Upper lobe of left lung (tissue), 6 donors: ENCODE measurements around the gene ASB4. TPM values are rescaled to one million over a fixed set of nuclear protein-coding genes. Genes with fewer than 3 reads are reported as not detected.

Source experiments
- ATAC-seq, 2 donors: fragments of 200-7000 bp; cut with Tn5 transposase; one replicate each; pipeline ENCODE4 v1.9.1; 2022; ENCODE audit warnings: mild to moderate bottlenecking in 2 of 2, moderate library complexity in 2 of 2; ENCODE audit not compliant: low FRiP score in 2 of 2
- DNase-seq, 2 donors: peaks; one replicate each; pipeline ENCODE4 v3.0.0-alpha.2; 2019 to 2020
- H3K27ac ChIP-seq, 4 donors: fragments of 200-600 bp; sonication (generic); one replicate each; pipeline ENCODE4 v1.5.1; 2016 to 2019
- H3K27me3 ChIP-seq, 4 donors: fragments of 200-600 bp; sonication (generic); one replicate each; pipeline ENCODE4 v1.5.1; 2017 to 2019
- H3K36me3 ChIP-seq, 4 donors: fragments of 200-600 bp; sonication (generic); one replicate each; pipeline ENCODE4 v1.5.1; 2016 to 2019
- H3K4me1 ChIP-seq, 4 donors: fragments of 200-600 bp; sonication (generic); one replicate each; pipeline ENCODE4 v1.5.1; 2018 to 2019
- H3K4me3 ChIP-seq, 4 donors: fragments of 200-600 bp; sonication (generic); one replicate each; pipeline ENCODE4 v1.5.1; 2017 to 2019; ENCODE audit warnings: mild to moderate bottlenecking in 2 of 4, moderate library complexity in 1 of 4
- H3K9me3 ChIP-seq, 4 donors: fragments of 200-600 bp; sonication (generic); one replicate each; pipeline ENCODE4 v1.5.1; 2018 to 2019
- EP300 ChIP-seq, 4 donors: sonication (generic); formaldehyde crosslinking; IDR thresholded peaks; one replicate each; pipeline ENCODE4 v1.5.1; 2017; ENCODE audit warnings: antibody characterized with exemption in 4 of 4, control low read depth in 2 of 4
- POLR2A ChIP-seq, 4 donors: fragments of 450-650 bp; IDR thresholded peaks; one replicate each; pipeline ENCODE4 v1.5.1; 2016 to 2017; ENCODE audit warnings: antibody characterized with exemption in 4 of 4, mild to moderate bottlenecking in 2 of 4
- POLR2AphosphoS5 ChIP-seq, 2 donors: sonication (generic); formaldehyde crosslinking; IDR thresholded peaks; one replicate each; pipeline ENCODE4 v1.5.1; 2017; ENCODE audit warnings: antibody characterized with exemption in 2 of 2
- WGBS, 2 donors: methylation state at CpG; one replicate each; pipeline ENCODE4 v1.1.5; 2017 to 2018; 5-methylcytosine and 5-hydroxymethylcytosine counted together
- total RNA-seq, 6 donors: library from RNA; depleted of rRNA in 4 of 6; stranded (reverse); fragments of >200 nt in 4 of 6; gene quantifications; one replicate each; pipeline versions ENCODE4 v1.1.0 to v1.2.1, GENCODE V29; 2016 to 2021
- TF ChIP-seq, protein P1 (sequence below), 6 experiments: fragments of 450-650 bp in 4 of 6; fragments of 200-600 bp in 2 of 6; sonication (generic) in 2 of 6; IDR thresholded peaks; one replicate each; pipeline ENCODE4 v1.5.1; 2016 to 2019; ENCODE audit warnings: antibody characterized with exemption in 6 of 6
- donor health status: DM: no; HTN: no; CAD: no; lungs with moderate emphysema.
- donor health status: DM: no; HTN: yes; CAD: no; lungs with severe emphysema.

Gene ASB4
- total RNA-seq, 6 donors from 2014 or later = 0.20 to 2.4 (median 1.0) TPM; not detected in 1

- TF ChIP-seq, protein P1, sequence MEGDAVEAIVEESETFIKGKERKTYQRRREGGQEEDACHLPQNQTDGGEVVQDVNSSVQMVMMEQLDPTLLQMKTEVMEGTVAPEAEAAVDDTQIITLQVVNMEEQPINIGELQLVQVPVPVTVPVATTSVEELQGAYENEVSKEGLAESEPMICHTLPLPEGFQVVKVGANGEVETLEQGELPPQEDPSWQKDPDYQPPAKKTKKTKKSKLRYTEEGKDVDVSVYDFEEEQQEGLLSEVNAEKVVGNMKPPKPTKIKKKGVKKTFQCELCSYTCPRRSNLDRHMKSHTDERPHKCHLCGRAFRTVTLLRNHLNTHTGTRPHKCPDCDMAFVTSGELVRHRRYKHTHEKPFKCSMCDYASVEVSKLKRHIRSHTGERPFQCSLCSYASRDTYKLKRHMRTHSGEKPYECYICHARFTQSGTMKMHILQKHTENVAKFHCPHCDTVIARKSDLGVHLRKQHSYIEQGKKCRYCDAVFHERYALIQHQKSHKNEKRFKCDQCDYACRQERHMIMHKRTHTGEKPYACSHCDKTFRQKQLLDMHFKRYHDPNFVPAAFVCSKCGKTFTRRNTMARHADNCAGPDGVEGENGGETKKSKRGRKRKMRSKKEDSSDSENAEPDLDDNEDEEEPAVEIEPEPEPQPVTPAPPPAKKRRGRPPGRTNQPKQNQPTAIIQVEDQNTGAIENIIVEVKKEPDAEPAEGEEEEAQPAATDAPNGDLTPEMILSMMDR (IDR thresholded peaks at IDR 0.05) = peak; percentile 61 to 81 (median 70)
- no peak for TF ChIP-seq EP300 (IDR thresholded peaks at IDR 0.05)
- ATAC-seq (peak; percentile 85 to 91), DNase-seq (peak in 1 of 2 donors; percentile 49)
- no peaks in the 10 kb centered on the region for H3K9me3 ChIP-seq
- H3K4me3 ChIP-seq = peak overlapping the region in 3 of 4 donors; percentile 14 to 39 (median 37)
- H3K36me3 ChIP-seq = no peaks in the 10 kb centered on the region
- no peaks in the 10 kb centered on the region for H3K27me3 ChIP-seq
- 7 to 13% methylated on average over 3 of the region's 3 CpGs for WGBS, 2 donors
- H3K4me1 ChIP-seq = peaks cover 43 to 54% (median 48%) of the 10 kb centered on the region in 4 donors
- peak overlapping the region; percentile 73 to 92 (median 78) for H3K27ac ChIP-seq
Measured at GRCh38 chr7:95545007-95545615, 59.4 kb downstream of the ASB4 start.

DNA sequence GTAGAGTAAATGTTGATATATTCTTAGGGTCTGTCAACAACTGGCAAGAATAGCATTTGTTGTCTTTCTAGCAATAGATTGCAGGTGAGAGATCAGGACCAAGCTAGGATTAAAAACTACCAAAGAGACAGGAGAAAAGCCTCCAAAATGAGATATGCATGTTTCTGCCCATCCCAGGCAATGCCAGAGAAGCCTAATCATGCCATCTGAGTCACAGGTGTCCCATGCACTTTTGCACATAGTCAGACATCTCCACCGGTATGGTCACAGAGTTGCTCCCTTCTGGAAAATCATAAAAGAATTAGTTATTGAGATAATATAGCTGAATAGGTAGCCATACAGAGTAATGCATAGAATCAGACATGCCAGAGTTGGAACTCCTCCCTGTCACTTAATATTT is 59.9 kb downstream of the ASB4 start:
- peaks cover 47 to 58% (median 52%) of the 10 kb centered on the region in 4 donors for H3K4me1 ChIP-seq
- 92 to 94% methylated on average over 1 of the region's 1 CpG for WGBS, 2 donors
- no peaks in the 10 kb centered on the region for H3K9me3 ChIP-seq
- H3K4me3 ChIP-seq = peak overlapping the region in 3 of 4 donors; percentile 14 to 39 (median 37)
- peak overlapping the region; percentile 73 to 92 (median 78) for H3K27ac ChIP-seq
- ATAC-seq (no peak), DNase-seq (no peak)
- no peaks in the 10 kb centered on the region for H3K27me3 ChIP-seq
- no peaks in the 10 kb centered on the region for H3K36me3 ChIP-seq
- TF ChIP-seq POLR2AphosphoS5 (IDR thresholded peaks at IDR 0.05) = no peak
- TF ChIP-seq, protein P1 (IDR thresholded peaks at IDR 0.05) = no peak
- no peak for TF ChIP-seq POLR2A (IDR thresholded peaks at IDR 0.05)
- TF ChIP-seq EP300 (IDR thresholded peaks at IDR 0.05) = no peak

DNA sequence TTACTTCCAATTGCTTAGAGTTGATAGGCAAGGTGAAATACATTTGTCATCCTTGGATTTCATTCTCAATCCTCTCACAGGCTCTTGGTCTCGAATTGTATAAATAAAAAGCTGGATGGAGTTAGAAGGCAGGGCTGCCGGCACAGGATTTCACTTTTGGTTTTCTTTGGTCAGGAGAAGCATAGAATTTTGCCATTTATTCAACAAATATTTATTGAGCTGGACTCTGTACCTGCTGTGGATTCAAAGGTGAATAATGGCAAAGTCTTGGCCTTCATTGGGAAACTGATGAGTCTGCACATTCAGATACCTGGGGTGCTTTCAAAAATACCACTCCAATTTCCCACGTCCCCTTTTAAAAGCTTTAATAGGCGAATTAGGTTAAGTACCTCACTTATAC is 60.9 kb downstream of the ASB4 start:
- peak overlapping the region in 2 of 4 donors; percentile 11 for H3K4me3 ChIP-seq
- DNase-seq (no peak), ATAC-seq (no peak)
- peak overlapping the region; percentile 64 to 92 (median 76) for H3K27ac ChIP-seq
- H3K36me3 ChIP-seq = no peaks in the 10 kb centered on the region
- H3K4me1 ChIP-seq = peaks cover 55 to 65% (median 60%) of the 10 kb centered on the region in 4 donors
- no peaks in the 10 kb centered on the region for H3K9me3 ChIP-seq
- WGBS, 2 donors = 45 to 52% methylated on average over 4 of the region's 4 CpGs
- H3K27me3 ChIP-seq = no peaks in the 10 kb centered on the region
- TF ChIP-seq, protein P1 (IDR thresholded peaks at IDR 0.05) = peak in 1 of 6 experiments; percentile 7
- TF ChIP-seq EP300 (IDR thresholded peaks at IDR 0.05) = no peak

GRCh38 chr7:95547361-95548348 is 61.9 kb downstream of the ASB4 start:
- DNase-seq = no peak

More at GRCh38 chr7:95547361-95548348, 61.9 kb downstream of the ASB4 start:
- TF ChIP-seq EP300 (IDR thresholded peaks at IDR 0.05) (no peak), POLR2AphosphoS5 (IDR thresholded peaks at IDR 0.05) (no peak), POLR2A (IDR thresholded peaks at IDR 0.05) (no peak)
- TF ChIP-seq, protein P1 (IDR thresholded peaks at IDR 0.05) = no peak
- no peaks in the 10 kb centered on the region for H3K36me3 ChIP-seq
- H3K27ac ChIP-seq = peak overlapping the region; percentile 64 to 92 (median 76)
- no peak overlapping the region for H3K4me3 ChIP-seq
- no peaks in the 10 kb centered on the region for H3K27me3 ChIP-seq
- no peak for ATAC-seq
- H3K4me1 ChIP-seq = peaks cover 55 to 65% (median 60%) of the 10 kb centered on the region in 4 donors
- H3K9me3 ChIP-seq = no peaks in the 10 kb centered on the region
- WGBS, 2 donors = 48 to 50% methylated on average over 6 of the region's 6 CpGs
